Measurements from ENCODE around the gene B9D1. TPM values are rescaled to one million over a fixed set of nuclear protein-coding genes. Genes with fewer than 3 reads are reported as not detected.

Gene B9D1
- total and polyA plus RNA-seq, 2 experiments from 2014 or later: 35.2 to 63.5 TPM

GRCh38 chr17:19308398-19308797, 54.1 kb downstream of the B9D1 start (continued):
- TF ChIP-seq EZH2 (IDR thresholded peaks at IDR 0.05; ENCODE audit: low read depth, unreplicated experiment) (no peak), STAT1 (IDR thresholded peaks at IDR 0.05; ENCODE audit: unreplicated experiment) (no peak), ETS1 (IDR thresholded peaks at IDR 0.05) (no peak), JUNB (IDR thresholded peaks at IDR 0.05; ENCODE audit: unreplicated experiment) (no peak), CTCF (conservative IDR thresholded peaks at IDR 0.05; ENCODE audit: low read depth in 2 of 2) (no peak), ZNF114 (CRISPR knock-in tag; IDR thresholded peaks at IDR 0.05) (no peak), EZH2phosphoT487 (IDR thresholded peaks at IDR 0.05; ENCODE audit: unreplicated experiment) (no peak), POLR2AphosphoS5 (IDR thresholded peaks at IDR 0.05; ENCODE audit: low read depth) (no peak)

DNA sequence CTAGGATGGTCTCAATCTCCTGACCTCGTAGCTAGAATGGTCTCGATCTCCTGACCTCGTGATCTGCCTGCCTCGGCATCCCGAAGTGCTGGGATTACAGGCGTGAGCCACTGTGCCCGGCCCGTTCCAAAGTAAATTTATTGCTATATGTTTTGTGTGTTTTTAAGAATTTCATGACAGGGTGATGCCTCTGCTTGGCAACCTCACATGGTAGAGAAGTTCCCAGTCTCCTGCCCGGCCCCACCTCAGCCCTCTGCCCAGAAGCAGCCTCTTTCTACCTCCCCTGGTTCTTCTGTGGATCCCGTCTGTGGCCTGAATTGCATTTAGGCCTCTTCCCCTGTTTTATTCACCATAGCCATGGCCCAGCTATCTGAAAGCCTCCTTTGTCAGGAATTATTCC, 55.0 kb downstream of the B9D1 start:
- no peak overlapping the region for H3K27ac ChIP-seq (ENCODE audit: low read depth)
- DNase-seq (ENCODE audit: low spot score) (no peak), ATAC-seq (no peak)
- H3K9me2 ChIP-seq (ENCODE audit: insufficient read depth): no peaks in the 10 kb centered on the region
- no peaks in the 10 kb centered on the region for H3K4me1 ChIP-seq (ENCODE audit: insufficient read depth)
- H3K4me3 ChIP-seq: no peak overlapping the region
- no peak overlapping the region for H2AFZ ChIP-seq
- Mint-ChIP-seq H3K27ac (no peak overlapping the region), H3K4me1 (peaks cover 8% of the 10 kb centered on the region; the same call in 2 of the 3 replicates), H3K9me3 (no peaks in the 10 kb centered on the region; the same call in 2 of the 3 replicates), H3K36me3 (ENCODE audit: low read depth) (peaks cover 17% of the 10 kb centered on the region), H3K4me3 (no peak overlapping the region), H3K27me3 (ENCODE audit: insufficient read depth, low read depth, poor library complexity) (peaks cover 18% of the 10 kb centered on the region)
- no peaks in the 10 kb centered on the region for H3F3A ChIP-seq (replicated peaks; ENCODE audit: low read depth)
- no peaks in the 10 kb centered on the region for H3K27me3 ChIP-seq (ENCODE audit: insufficient read depth)
- no peak overlapping the region for H3K4me2 ChIP-seq
- no peaks in the 10 kb centered on the region; the same call in 1 of the 2 replicates for H4K20me1 ChIP-seq (replicated peaks; ENCODE audit: insufficient read depth)
- peaks cover 10% of the 10 kb centered on the region; the same call in 1 of the 2 replicates for H3K79me2 ChIP-seq (replicated peaks; ENCODE audit: insufficient read depth)
- H3K36me3 ChIP-seq (ENCODE audit: insufficient read depth): no peaks in the 10 kb centered on the region
- TF ChIP-seq REST (IDR thresholded peaks at IDR 0.05; ENCODE audit: unreplicated experiment): no peak
- no peak for TF ChIP-seq NANOG (IDR thresholded peaks at IDR 0.05; ENCODE audit: borderline replicate concordance)
- TF ChIP-seq ZNF331 (CRISPR knock-in tag; IDR thresholded peaks at IDR 0.05; ENCODE audit: low read depth): no peak
- TF ChIP-seq EZH2 (IDR thresholded peaks at IDR 0.05; ENCODE audit: low read depth, unreplicated experiment): no peak
- no peak for TF ChIP-seq STAT1 (IDR thresholded peaks at IDR 0.05; ENCODE audit: unreplicated experiment)
- TF ChIP-seq POLR2AphosphoS5 (IDR thresholded peaks at IDR 0.05; ENCODE audit: low read depth): no peak
- TF ChIP-seq CTCF (conservative IDR thresholded peaks at IDR 0.05; ENCODE audit: low read depth in 2 of 2): no peak
- TF ChIP-seq ZNF114 (CRISPR knock-in tag; IDR thresholded peaks at IDR 0.05): no peak
- TF ChIP-seq EZH2phosphoT487 (IDR thresholded peaks at IDR 0.05; ENCODE audit: unreplicated experiment): no peak
- no peak for TF ChIP-seq ETS1 (IDR thresholded peaks at IDR 0.05)
